Common myeloid progenitor, CD34-positive (primary cell): ENCODE results near the gene CCL13.

Source experiments
- CTCF ChIA-PET: fragments of 350-600 bp; sonication (Branson Sonifier 250); formaldehyde crosslinking; loops from one replicate; lab custom pipeline; 2021; ENCODE audit warnings: antibody characterized with exemption; lab: Charles Lee
- POLR2A ChIA-PET: fragments of 350-600 bp; sonication (Branson Sonifier 250); formaldehyde crosslinking; loops from one replicate; lab custom pipeline; 2021; ENCODE audit warnings: antibody characterized with exemption; lab: Charles Lee
- DNase-seq, 3 donors: peaks; one replicate each; pipeline versions ENCODE4 v3.0.0 to v3.0.0-alpha.2; 2013
- H3K27ac ChIP-seq, 2 experiments: 1 replicate in 1 of 2; 2 replicates in 1 of 2; pipeline ENCODE4 v1.7.0; 2013; ENCODE audit warnings: inconsistent platforms in 2 of 2, low read length in 2 of 2, mild to moderate bottlenecking in 2 of 2, low read depth in 1 of 2, moderate library complexity in 1 of 2; ENCODE audit not compliant: severe bottlenecking in 2 of 2, insufficient read depth in 1 of 2, poor library complexity in 1 of 2
- H3K27me3 ChIP-seq, 5 experiments: replicated peaks in 2 of 5; 1 replicate in 3 of 5; 2 replicates in 2 of 5; pipeline versions ENCODE4 v1.6.1 to v1.7.0; 2013; ENCODE audit warnings: low read length in 4 of 5, mild to moderate bottlenecking in 2 of 5, moderate library complexity in 2 of 5, inconsistent platforms in 1 of 5; ENCODE audit not compliant: insufficient read depth in 5 of 5, control insufficient read depth in 4 of 5
- H3K36me3 ChIP-seq, 4 experiments: 1 replicate in 2 of 4; 2 replicates in 2 of 4; pipeline versions ENCODE4 v1.6.1 to v1.7.0; 2013; ENCODE audit warnings: low read length in 3 of 4, control low read depth in 1 of 4, mild to moderate bottlenecking in 1 of 4; ENCODE audit not compliant: control insufficient read depth in 4 of 4, insufficient read depth in 4 of 4
- H3K4me1 ChIP-seq, 4 experiments: 1 replicate in 3 of 4; 2 replicates in 1 of 4; pipeline versions ENCODE4 v1.6.1 to v1.7.1; 2013; ENCODE audit warnings: low read length in 3 of 4, mild to moderate bottlenecking in 3 of 4, control low read depth in 1 of 4, inconsistent platforms in 1 of 4, moderate library complexity in 1 of 4; ENCODE audit not compliant: control insufficient read depth in 4 of 4, insufficient read depth in 4 of 4; ENCODE audit errors: control extremely low read depth in 1 of 4
- H3K4me3 ChIP-seq, 7 experiments: 1 replicate in 4 of 7; 2 replicates in 3 of 7; pipeline versions ENCODE4 v1.5.1 to v1.7.0; 2013; ENCODE audit warnings: mild to moderate bottlenecking in 7 of 7, low read length in 6 of 7, moderate library complexity in 6 of 7, inconsistent platforms in 2 of 7, low read depth in 2 of 7, control low read depth in 1 of 7; ENCODE audit not compliant: insufficient read depth in 4 of 7, control insufficient read depth in 1 of 7; ENCODE audit errors: extremely low read depth in 1 of 7
- H3K9me3 ChIP-seq, 5 experiments: 1 replicate in 4 of 5; 2 replicates in 1 of 5; pipeline versions ENCODE4 v1.6.1 to v1.7.1; 2013; ENCODE audit warnings: low read length in 4 of 5, mild to moderate bottlenecking in 2 of 5, inconsistent platforms in 1 of 5, low read depth in 1 of 5, moderate library complexity in 1 of 5; ENCODE audit not compliant: control insufficient read depth in 4 of 5, insufficient read depth in 2 of 5; ENCODE audit errors: control extremely low read depth in 1 of 5
- WGBS: methylation state at CpG from one replicate; pipeline ENCODE4 v1.1.5; 2013; ENCODE audit not compliant: insufficient coverage; 5-methylcytosine and 5-hydroxymethylcytosine counted together

CCL13 gene

DNA sequence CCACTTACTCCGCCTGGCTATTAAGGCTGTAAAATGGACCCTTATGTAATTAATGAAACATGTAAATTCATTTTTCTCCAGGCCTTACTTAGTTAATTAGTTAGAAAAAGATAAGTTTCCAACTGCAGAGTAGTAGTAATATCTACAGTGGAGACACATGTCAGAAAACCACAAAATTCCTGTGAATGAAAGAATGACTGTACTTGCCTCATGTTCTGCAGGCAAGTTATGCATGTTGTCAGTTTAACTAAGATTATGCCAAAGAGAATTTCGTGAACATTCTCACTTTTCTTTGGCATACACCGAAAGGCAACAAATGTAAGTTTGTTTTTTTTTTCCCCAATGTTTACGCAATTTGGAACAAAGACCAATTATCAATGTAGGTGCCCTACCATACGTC is 23.6 kb downstream of the CCL13 start:
- H3K4me1 ChIP-seq: peaks cover 11 to 49% (median 37%) of the 10 kb centered on the region in 4 experiments
- H3K27me3 ChIP-seq: no peaks in the 10 kb centered on the region
- POLR2A ChIA-PET: no interaction called here
- WGBS: 79% methylated on average over 4 of the region's 5 CpGs
- no peak overlapping the region for H3K27ac ChIP-seq
- peak overlapping the region in 1 of 7 experiments; percentile 2 for H3K4me3 ChIP-seq
- no peaks in the 10 kb centered on the region for H3K36me3 ChIP-seq
- DNase-seq: peak in 1 of 3 donors; percentile 33
- CTCF ChIA-PET: interaction anchor here (0.9 to 1.0 kb wide), 3 partner anchors 11 to 17 kb away, joined by 3 read pairs; no protein-coding TSS in a partner anchor
- no peaks in the 10 kb centered on the region for H3K9me3 ChIP-seq

DNA sequence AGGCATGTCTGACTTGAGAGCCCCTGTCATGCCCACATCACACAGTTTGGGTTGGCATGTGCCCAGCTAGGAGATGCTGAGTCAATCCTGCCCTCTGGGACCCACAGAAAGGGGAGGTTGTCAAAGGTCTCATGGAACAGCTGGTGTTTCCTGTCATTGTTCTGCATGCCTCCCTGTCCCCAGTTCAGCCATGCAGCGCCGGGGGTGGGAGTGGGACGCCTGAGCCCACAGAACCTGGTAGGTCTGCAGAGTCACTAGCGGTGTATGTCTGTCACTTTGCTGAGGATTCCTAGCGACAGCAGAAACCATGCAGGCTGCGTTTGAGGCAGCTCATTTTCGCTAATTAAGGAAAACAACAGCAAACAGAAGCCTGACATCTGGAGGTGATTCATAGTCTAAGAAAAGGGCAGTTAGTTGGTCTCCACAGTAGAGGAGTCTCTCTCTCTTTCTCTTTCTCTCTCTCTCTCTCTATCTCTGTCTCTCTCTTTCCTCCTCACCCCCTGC is 26.4 kb downstream of the CCL13 start:
- Histone ChIP-seq H3K9me3 (no peaks in the 10 kb centered on the region), H3K27ac (no peak overlapping the region), H3K27me3 (no peaks in the 10 kb centered on the region), H3K4me1 (peaks cover 14 to 66% (median 54%) of the 10 kb centered on the region in 4 experiments), H3K36me3 (no peaks in the 10 kb centered on the region), H3K4me3 (peak overlapping the region in 1 of 7 experiments; percentile 36)
- ChIA-PET POLR2A (interaction anchor here (0.9 kb wide), 1 partner anchor 11 kb away, joined by 3 read pairs; no protein-coding TSS in a partner anchor), CTCF (interaction anchor here (1.0 to 5.0 kb wide), 12 partner anchors 10 to 185 kb away, joined by 3 to 40 read pairs (median 4); partner anchors contain the start of gene CCL1)
- 0% methylated on average over 4 of the region's 7 CpGs for WGBS
- DNase-seq: peak; percentile 62 to 93 (median 92)

DNA sequence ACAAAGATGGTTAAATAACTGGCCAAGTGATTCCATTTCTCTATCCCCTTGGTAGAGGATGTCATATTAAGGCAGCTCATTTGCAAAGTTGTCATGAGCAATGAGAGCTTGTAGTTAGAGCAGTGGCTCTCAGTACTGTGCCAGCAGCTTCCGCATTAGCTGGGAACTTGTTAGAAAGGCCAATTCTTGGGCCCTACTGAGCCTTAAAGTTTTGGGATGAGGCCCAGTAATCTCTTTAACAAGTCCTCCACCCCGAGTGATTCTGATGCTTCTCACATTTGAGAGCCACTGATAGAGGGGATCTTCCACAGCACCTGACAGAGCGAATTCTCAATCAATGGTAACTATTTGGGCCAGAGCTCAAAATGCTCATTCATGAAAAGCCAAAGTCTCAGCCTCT is 26.9 kb downstream of the CCL13 start:
- Histone ChIP-seq H3K4me1 (peaks cover 14 to 68% (median 58%) of the 10 kb centered on the region in 4 experiments), H3K27me3 (no peaks in the 10 kb centered on the region), H3K4me3 (no peak overlapping the region), H3K36me3 (no peaks in the 10 kb centered on the region), H3K27ac (no peak overlapping the region), H3K9me3 (no peaks in the 10 kb centered on the region)
- ChIA-PET POLR2A (no interaction called here), CTCF (interaction anchor here (1.0 to 5.0 kb wide), 11 partner anchors 10 to 213 kb away, joined by 3 to 40 read pairs (median 6); partner anchors contain the start of gene CCL1)
- 100% methylated on average over 3 of the region's 3 CpGs for WGBS
- DNase-seq: no peak

DNA sequence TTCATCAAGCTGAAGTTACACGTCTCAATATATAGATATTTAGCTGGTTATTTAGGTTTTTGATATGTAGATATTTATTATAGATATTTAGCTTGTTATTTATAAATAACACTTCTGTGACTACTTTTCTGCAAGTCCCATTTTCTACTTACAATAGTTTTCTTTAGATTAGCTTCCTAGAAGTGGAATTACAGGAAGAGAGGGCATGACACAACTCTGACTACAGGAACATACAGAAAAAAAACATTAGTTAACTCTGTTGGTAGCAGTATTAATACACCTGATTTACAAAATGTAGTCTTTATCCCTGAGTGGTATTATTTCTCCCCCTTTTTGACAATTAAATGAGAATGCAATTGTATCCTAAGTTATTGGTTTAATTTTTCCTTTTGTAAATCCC is 28.0 kb downstream of the CCL13 start:
- Histone ChIP-seq H3K27me3 (no peaks in the 10 kb centered on the region), H3K27ac (no peak overlapping the region), H3K9me3 (no peaks in the 10 kb centered on the region), H3K4me1 (peaks cover 8 to 70% (median 59%) of the 10 kb centered on the region in 4 experiments), H3K36me3 (no peaks in the 10 kb centered on the region), H3K4me3 (no peak overlapping the region)
- no CpG with 5 or more reads among the region's 1 CpG for WGBS
- CTCF ChIA-PET: interaction anchor here (1.1 to 5.0 kb wide), 7 partner anchors 11 to 214 kb away, joined by 3 to 40 read pairs (median 6); partner anchors contain the start of gene CCL1
- POLR2A ChIA-PET: no interaction called here
- no peak for DNase-seq

DNA sequence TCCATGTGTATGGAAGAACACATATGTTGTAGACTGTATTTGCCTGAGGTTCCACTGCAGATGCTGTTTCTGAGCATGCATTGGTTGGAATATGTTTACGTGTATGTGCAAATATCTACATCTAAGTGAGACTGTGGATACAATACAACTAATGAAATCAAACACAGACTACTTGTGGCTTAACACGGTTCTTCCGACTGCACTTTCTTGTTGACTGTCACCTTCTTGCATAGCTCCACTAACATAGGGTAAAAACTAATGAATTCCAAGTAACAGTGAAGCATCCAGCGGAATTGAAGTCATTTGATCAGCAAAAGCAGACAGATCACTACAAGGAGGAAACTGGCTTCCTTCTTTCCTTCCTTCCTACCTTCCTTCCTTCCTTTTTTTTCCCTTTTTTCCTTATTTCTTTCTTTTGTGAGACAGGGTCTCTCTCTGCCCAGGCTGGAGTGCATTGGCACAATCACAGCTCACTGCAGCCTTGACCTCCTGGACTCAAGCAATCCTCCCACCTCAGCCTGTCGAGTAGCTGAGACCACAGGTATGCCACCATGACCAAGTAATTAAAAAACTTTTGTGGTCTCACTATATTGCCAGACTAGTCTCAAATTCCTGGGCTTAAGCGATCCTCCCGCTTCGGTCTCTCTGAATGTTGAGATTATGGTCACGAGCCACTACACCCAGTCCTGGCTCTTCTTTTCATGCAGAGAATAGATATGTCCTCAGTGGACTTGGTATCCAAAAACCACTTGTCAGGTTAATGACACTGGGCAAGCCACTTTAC is 28.7 kb downstream of the CCL13 start:
- Histone ChIP-seq H3K4me1 (peaks cover 11 to 70% (median 60%) of the 10 kb centered on the region in 4 experiments), H3K27me3 (no peaks in the 10 kb centered on the region), H3K4me3 (no peak overlapping the region), H3K9me3 (no peaks in the 10 kb centered on the region), H3K36me3 (no peaks in the 10 kb centered on the region), H3K27ac (no peak overlapping the region)
- 84% methylated on average over 8 of the region's 9 CpGs for WGBS
- POLR2A ChIA-PET: no interaction called here
- DNase-seq: no peak
- CTCF ChIA-PET: interaction anchor here (1.1 to 5.0 kb wide), 6 partner anchors 12 to 214 kb away, joined by 3 to 40 read pairs (median 5); partner anchors contain the start of gene CCL1

DNA sequence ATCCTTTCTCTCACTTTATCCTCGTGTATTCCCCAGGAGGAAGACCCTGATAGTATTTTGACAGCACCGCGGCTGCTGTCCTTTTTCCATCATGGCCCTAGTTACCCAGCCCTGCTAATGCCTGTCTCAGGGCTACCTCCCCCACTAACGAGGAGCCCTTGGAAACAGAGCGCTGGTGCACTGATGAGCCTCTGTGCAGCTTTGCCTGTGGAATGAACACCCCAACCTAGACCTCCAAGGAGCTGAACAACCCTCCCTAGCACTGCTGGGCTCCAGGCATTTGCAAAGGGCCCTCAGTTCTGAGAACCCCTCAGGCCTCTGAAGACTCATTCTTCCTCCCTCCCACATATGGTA is 30.0 kb downstream of the CCL13 start:
- H3K4me3 ChIP-seq: no peak overlapping the region
- no peaks in the 10 kb centered on the region for H3K9me3 ChIP-seq
- POLR2A ChIA-PET: no interaction called here
- CTCF ChIA-PET: interaction anchor here (1.2 to 5.0 kb wide), 5 partner anchors 9 to 215 kb away, joined by 3 to 40 read pairs (median 6); no protein-coding TSS in a partner anchor
- peaks cover 11 to 69% (median 64%) of the 10 kb centered on the region in 4 experiments for H3K4me1 ChIP-seq
- H3K27ac ChIP-seq: no peak overlapping the region
- no peaks in the 10 kb centered on the region for H3K27me3 ChIP-seq
- WGBS: 100% methylated on average over 3 of the region's 5 CpGs
- DNase-seq: no peak
- H3K36me3 ChIP-seq: no peaks in the 10 kb centered on the region
